Endometrium (tissue), 2 donors: ENCODE results near the gene STRIP2.
"Not testable (repeated sequence)": the region's sequence is repeated elsewhere in the genome, so short reads cannot be mapped to it uniquely, and the experiment has no call there.

Experiments
- FAIRE-seq: peaks from 2 replicates; lab custom pipeline; 2012; peaks lifted over from hg19 to GRCh38; lab: Jason Lieb, UNC
- donor health status: control.
- donor health status: control.

The STRIP2 gene

GRCh38 chr7:129453510-129454248 lies 19.4 kb downstream of the STRIP2 start:
- no peak for FAIRE-seq

- FAIRE-seq = no peak
These were observed 20.0 kb downstream of the STRIP2 start for GRCh38 chr7:129454249-129454551.

GRCh38 chr7:129456421-129456820 lies 22.2 kb downstream of the STRIP2 start:
- FAIRE-seq = no peak

- FAIRE-seq = no peak
These were observed 22.9 kb downstream of the STRIP2 start for GRCh38 chr7:129457101-129457500.

- no peak for FAIRE-seq
These were observed 23.9 kb downstream of the STRIP2 start for GRCh38 chr7:129458171-129458570.

- FAIRE-seq = no peak
These were observed 27.6 kb downstream of the STRIP2 start for GRCh38 chr7:129461809-129462208.

GRCh38 chr7:129462420-129462819 lies 28.2 kb downstream of the STRIP2 start:
- no peak for FAIRE-seq

GRCh38 chr7:129464194-129464593 lies 30.0 kb downstream of the STRIP2 start:
- no peak for FAIRE-seq

- no peak for FAIRE-seq
These were observed 30.8 kb downstream of the STRIP2 start for GRCh38 chr7:129465080-129465479.

GRCh38 chr7:129466796-129467195 lies 32.6 kb downstream of the STRIP2 start:
- FAIRE-seq = no peak

- no peak for FAIRE-seq
These were observed 33.9 kb downstream of the STRIP2 start for GRCh38 chr7:129468087-129468486.

GRCh38 chr7:129468547-129468946 lies 34.3 kb downstream of the STRIP2 start:
- no peak for FAIRE-seq

- no peak for FAIRE-seq
These were observed 35.7 kb downstream of the STRIP2 start for GRCh38 chr7:129469930-129470329.

- no peak for FAIRE-seq
These were observed 36.2 kb downstream of the STRIP2 start for GRCh38 chr7:129470411-129470810.

GRCh38 chr7:129471402-129471827 lies 37.2 kb downstream of the STRIP2 start:
- FAIRE-seq = no peak

GRCh38 chr7:129475931-129476330 lies 41.7 kb downstream of the STRIP2 start:
- not testable (repeated sequence) for FAIRE-seq

- not testable (repeated sequence) for FAIRE-seq
These were observed 42.2 kb downstream of the STRIP2 start for GRCh38 chr7:129476398-129476797.

GRCh38 chr7:129479831-129480230 lies 45.6 kb downstream of the STRIP2 start:
- FAIRE-seq = no peak

- no peak for FAIRE-seq
These were observed 46.6 kb downstream of the STRIP2 start for GRCh38 chr7:129480674-129481363.

- not testable (repeated sequence) for FAIRE-seq
These were observed 47.1 kb downstream of the STRIP2 start for GRCh38 chr7:129481376-129481775.

GRCh38 chr7:129482781-129483180 lies 48.5 kb downstream of the STRIP2 start:
- FAIRE-seq = no peak

GRCh38 chr7:129489491-129489890 lies 55.3 kb downstream of the STRIP2 start:
- FAIRE-seq = no peak

GRCh38 chr7:129492391-129492790 lies 58.2 kb downstream of the STRIP2 start:
- FAIRE-seq = no peak

- FAIRE-seq = no peak
These were observed 59.3 kb downstream of the STRIP2 start for GRCh38 chr7:129493555-129493954.
